BJ (cell line): ENCODE results near the gene NAGPA. TPM values are rescaled to one million over a fixed set of nuclear protein-coding genes. Genes with fewer than 3 reads are reported as not detected.
A peak's percentile ranks its signal among the peaks of the same experiment; 100 is the strongest.
"Not testable (repeated sequence)": the region's sequence is repeated elsewhere in the genome, so short reads cannot be mapped to it uniquely, and the experiment has no call there.

Experiments
- CTCF ChIA-PET: fragments of 350-600 bp; formaldehyde crosslinking; extraction: SDS; loops from one replicate; lab custom pipeline; 2021; ENCODE audit warnings: antibody characterized with exemption, inconsistent platforms; lab: Yijun Ruan, JAX
- POLR2A ChIA-PET: fragments of 300-600 bp; sonication (Branson Sonifier 250); formaldehyde crosslinking; extraction: SDS; loops from one replicate; lab custom pipeline; 2021; ENCODE audit warnings: antibody characterized with exemption; lab: Charles Lee
- DNase-seq: peaks from one replicate; pipeline ENCODE4 v3.0.0-alpha.2; 2011; ENCODE audit warnings: low read depth
- H3K27me3 ChIP-seq: 2 replicates; pipeline ENCODE4 v1.6.0; 2011; ENCODE audit warnings: low read length; ENCODE audit not compliant: control insufficient read depth, insufficient read depth
- H3K36me3 ChIP-seq: 2 replicates; pipeline ENCODE4 v1.5.1; 2011; ENCODE audit warnings: low read length; ENCODE audit not compliant: control insufficient read depth, insufficient read depth
- H3K4me3 ChIP-seq: 2 replicates; pipeline ENCODE4 v1.5.1; 2011; ENCODE audit warnings: low read depth, mild to moderate bottlenecking, control low read depth, low read length
- polyA minus RNA-seq: library from RNA; depleted of rRNA, polyadenylated mRNA; stranded (reverse); fragments of >200 nt; gene quantifications from 2 replicates; pipeline ENCODE4 v1.2.3, GENCODE V29; 2011; rRNA and poly(A)+ RNA removed
- polyA plus RNA-seq: library from polyadenylated mRNA; depleted of rRNA; stranded (reverse); fragments of >200 nt; gene quantifications from 2 replicates; pipeline ENCODE4 v1.2.3, GENCODE V29; 2011; rRNA removed
- TF ChIP-seq, protein P1 (sequence below): IDR thresholded peaks from 2 replicates; pipeline ENCODE4 v1.5.1; 2011; ENCODE audit warnings: low read depth, mild to moderate bottlenecking, control low read depth, inconsistent platforms, low read length, moderate library complexity; ENCODE audit not compliant: insufficient read depth

Gene NAGPA, protein sequence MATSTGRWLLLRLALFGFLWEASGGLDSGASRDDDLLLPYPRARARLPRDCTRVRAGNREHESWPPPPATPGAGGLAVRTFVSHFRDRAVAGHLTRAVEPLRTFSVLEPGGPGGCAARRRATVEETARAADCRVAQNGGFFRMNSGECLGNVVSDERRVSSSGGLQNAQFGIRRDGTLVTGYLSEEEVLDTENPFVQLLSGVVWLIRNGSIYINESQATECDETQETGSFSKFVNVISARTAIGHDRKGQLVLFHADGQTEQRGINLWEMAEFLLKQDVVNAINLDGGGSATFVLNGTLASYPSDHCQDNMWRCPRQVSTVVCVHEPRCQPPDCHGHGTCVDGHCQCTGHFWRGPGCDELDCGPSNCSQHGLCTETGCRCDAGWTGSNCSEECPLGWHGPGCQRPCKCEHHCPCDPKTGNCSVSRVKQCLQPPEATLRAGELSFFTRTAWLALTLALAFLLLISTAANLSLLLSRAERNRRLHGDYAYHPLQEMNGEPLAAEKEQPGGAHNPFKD
- polyA plus RNA-seq = 10.8 and 17.3 TPM in 2 replicates
- 8.4 and 12.9 TPM in 2 replicates for polyA minus RNA-seq

- H3K27me3 ChIP-seq = no peaks in the 10 kb centered on the region
- peak within 1 kb of the TSS; percentile 80 for H3K4me3 ChIP-seq
- DNase-seq = peak; percentile 16
- ChIA-PET CTCF (interaction anchor here (0.7 to 1.7 kb wide), 3 partner anchors 9 to 14 kb away, joined by 3 to 4 read pairs (median 4); no protein-coding TSS in a partner anchor), POLR2A (interaction anchor here (0.5 to 0.7 kb wide), 3 partner anchors 27 to 75 kb away, joined by 3 to 12 read pairs (median 4); partner anchors contain the start of gene SEC14L5)
- TF ChIP-seq, protein P1, sequence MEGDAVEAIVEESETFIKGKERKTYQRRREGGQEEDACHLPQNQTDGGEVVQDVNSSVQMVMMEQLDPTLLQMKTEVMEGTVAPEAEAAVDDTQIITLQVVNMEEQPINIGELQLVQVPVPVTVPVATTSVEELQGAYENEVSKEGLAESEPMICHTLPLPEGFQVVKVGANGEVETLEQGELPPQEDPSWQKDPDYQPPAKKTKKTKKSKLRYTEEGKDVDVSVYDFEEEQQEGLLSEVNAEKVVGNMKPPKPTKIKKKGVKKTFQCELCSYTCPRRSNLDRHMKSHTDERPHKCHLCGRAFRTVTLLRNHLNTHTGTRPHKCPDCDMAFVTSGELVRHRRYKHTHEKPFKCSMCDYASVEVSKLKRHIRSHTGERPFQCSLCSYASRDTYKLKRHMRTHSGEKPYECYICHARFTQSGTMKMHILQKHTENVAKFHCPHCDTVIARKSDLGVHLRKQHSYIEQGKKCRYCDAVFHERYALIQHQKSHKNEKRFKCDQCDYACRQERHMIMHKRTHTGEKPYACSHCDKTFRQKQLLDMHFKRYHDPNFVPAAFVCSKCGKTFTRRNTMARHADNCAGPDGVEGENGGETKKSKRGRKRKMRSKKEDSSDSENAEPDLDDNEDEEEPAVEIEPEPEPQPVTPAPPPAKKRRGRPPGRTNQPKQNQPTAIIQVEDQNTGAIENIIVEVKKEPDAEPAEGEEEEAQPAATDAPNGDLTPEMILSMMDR = no peak
- H3K36me3 ChIP-seq = 0 out of 2 replicates have a peak, but pooled peaks cover 2% of the 10 kb centered on the region
Measured at GRCh38 chr16:5033256-5034166, at the start of gene NAGPA. Gene NAGPA (minus strand): TSS chr16:5033935. CDS start chr16:5033914, 21 bp downstream.

DNA sequence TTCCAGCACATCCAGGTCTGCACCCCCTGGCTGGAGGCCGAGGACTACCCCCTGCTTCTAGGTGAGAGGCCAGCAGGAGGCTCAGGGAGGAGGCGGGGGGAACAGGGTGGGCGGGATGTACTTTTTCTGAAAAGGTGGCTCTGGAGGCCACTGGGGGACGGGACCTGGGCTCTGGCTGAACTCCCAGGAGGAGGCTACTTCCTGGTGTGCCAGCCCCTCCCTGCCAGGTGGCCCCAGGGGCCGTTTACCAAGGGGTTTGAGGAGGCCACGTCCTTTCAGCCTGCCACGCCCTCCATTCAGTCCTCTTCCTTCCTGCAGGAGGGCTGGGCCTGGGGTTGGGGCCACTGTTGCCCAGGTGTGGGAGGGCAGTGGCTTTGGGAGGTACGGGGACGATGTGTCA, 47.3 kb upstream of the NAGPA start:
- H3K4me3 ChIP-seq, POLR2A ChIA-PET, H3K27me3 ChIP-seq, DNase-seq: not testable (repeated sequence)
- CTCF ChIA-PET = interaction anchor here (1.2 kb wide), 1 partner anchor 11 kb away, joined by 3 read pairs; no protein-coding TSS in a partner anchor
- peaks cover 12% of the 10 kb centered on the region for H3K36me3 ChIP-seq

- DNase-seq, CTCF ChIA-PET, H3K27me3 ChIP-seq, POLR2A ChIA-PET, H3K4me3 ChIP-seq: not testable (repeated sequence)
- H3K36me3 ChIP-seq = peaks cover 15% of the 10 kb centered on the region
Measured at GRCh38 chr16:5080461-5080860, 46.7 kb upstream of the NAGPA start.

DNA sequence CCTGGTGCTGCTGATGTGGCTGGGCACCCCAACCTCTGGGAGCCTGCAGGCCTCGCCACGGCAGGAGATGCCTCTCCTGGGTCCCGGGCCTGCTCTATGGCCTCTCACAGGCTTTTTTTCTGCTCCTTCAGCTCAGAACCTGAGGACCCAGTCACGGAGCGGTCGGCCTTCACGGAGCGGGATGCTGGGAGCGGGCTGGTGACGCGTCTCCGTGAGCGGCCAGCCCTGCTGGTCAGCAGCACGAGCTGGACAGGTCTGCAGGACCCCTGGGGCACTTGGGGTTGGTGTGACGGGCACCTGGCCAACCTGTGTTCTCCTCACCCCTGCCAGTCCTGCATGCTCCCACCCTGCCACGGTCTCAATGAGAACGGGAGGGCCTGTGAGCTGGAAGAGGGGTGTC, 44.9 kb upstream of the NAGPA start:
- H3K36me3 ChIP-seq = peaks cover 15% of the 10 kb centered on the region
- POLR2A ChIA-PET = no interaction called here
- H3K4me3 ChIP-seq = no peak overlapping the region
- CTCF ChIA-PET = interaction anchor here (0.9 kb wide), 1 partner anchor 13 kb away, joined by 4 read pairs; no protein-coding TSS in a partner anchor
- DNase-seq = no peak
- H3K27me3 ChIP-seq = no peaks in the 10 kb centered on the region
- TF ChIP-seq, protein P1 = no peak

DNA sequence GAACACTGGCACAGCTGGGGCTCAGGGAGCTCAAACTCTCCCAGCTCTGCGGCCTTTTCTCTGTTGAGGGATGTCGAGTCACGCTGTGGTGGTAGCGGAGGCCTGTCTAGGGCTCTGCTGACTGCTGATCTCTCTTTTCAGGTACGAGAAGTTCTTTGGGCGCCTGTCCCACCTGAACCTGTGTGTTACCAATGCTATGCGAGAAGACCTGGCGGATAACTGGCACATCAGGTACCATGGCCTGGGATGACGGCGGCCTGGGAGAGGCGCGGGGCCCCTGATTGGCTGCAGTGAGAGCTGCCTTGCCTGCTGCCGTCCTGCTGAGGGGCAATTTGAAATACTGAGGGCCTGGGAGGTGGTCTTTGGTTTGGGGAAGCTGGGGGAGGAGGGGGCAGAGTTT, 43.6 kb upstream of the NAGPA start:
- ChIA-PET POLR2A (no interaction called here), CTCF (no interaction called here)
- peaks cover 14% of the 10 kb centered on the region for H3K36me3 ChIP-seq
- no peak overlapping the region for H3K4me3 ChIP-seq
- DNase-seq = no peak
- H3K27me3 ChIP-seq = no peaks in the 10 kb centered on the region
- TF ChIP-seq, protein P1 = no peak
